Embryonic facial prominence (tissue), 1 donor: ENCODE data around the gene NSD1.

Experiments
- DNase-seq: peaks from one replicate; pipeline ENCODE4 v3.0.0-alpha.2; 2016; ENCODE audit errors: extremely low spot score

NSD1 gene

DNA sequence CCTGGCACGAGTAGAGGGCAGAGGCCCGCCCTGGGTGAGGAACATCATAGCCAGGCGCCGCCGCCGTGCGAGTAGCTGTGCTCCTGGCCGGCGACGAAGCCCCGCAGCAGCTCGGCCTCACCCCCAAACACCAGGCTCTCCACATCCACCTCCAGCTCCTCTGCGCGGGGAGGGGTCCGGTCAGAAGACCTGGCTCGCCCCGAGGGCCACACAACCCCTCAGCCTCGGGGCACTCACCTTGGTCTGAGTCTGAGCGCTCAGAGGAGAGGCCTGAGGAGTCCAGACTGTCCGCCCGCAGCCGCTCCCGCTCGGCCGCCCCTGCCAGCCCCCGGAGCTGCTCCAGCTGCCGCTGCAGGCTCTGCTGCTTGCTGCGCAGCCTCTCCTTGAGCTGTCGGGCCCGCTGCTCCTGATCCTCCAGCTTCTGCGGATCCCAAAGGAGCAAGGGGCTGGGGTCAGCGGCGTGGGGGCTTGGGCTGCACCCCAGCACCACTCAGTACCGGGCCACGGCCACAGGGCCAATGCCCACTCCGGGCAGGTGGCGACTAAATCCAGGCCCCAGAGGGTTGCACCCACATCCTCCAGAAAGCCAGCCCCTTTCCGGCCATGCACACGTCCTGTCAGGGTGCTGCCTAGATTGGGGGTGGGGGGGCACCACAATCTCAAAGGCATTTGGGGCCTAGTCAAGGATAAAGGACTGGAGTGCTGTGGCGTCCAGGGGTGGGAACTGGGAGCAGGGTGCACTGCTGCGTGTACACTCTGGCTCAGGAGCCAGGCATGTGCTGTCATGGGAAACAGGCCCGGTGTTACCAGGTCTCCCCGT lies 174.2 kb downstream of the NSD1 start:
- DNase-seq = no peak

DNA sequence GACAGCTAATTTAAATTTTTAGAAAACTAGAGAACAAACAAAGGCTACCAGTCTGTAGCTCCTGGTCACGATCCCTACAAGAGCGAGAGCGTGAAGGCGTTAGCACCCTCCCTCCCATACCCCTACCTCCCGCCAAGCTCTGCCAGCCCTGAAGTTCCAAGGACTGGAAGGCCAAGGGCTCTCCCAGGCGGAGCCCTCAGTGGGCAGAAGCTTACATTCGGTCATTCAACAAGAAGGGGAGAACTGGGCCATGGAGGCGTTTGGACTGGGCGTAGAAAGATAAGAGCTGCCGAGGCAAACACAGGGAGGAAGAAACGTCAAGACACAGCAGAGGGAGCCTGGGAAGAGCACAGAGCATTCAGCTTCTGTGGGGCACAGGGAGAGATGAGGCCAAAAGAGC lies 175.2 kb downstream of the NSD1 start:
- no peak for DNase-seq

DNA sequence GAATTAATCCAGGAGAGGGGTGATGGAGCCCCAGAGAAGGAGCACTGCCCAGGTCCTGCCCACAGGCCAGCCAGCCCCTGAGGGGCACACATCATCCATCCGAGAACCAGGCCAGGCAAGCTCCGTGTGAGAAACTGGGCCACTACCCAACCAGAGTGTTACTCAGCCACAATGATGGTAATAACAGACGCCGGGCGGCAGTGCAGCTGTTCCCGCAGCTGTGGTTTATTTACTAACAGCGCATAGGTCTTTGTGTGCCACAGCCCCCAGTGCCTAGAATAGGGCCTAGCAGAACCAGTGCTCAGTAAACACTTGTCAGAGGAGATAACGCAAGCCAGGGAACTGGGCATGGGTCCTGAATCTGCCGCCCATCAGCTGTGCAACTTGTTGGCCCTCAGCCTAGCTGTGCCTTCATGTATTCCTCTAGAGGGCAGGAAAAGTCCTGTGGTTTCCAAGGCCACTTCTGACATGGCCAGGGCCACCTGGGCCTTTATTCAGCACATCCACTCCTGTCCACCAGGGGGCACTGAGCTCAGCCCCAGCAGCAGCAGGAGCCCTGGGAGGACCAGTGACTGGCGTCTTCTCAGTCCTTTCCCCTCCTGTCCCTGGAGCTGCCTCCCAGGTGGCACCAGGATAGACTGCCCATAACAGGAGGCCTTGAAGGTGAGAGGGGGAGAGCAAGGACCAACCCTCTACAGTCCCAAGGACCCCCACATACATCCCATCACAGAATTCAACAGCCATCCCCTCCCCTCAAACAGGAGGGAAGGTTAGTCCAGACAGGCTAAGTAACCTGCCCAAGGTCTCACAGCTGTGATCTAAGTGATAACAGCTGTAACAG lies 176.0 kb downstream of the NSD1 start:
- no peak for DNase-seq

DNA sequence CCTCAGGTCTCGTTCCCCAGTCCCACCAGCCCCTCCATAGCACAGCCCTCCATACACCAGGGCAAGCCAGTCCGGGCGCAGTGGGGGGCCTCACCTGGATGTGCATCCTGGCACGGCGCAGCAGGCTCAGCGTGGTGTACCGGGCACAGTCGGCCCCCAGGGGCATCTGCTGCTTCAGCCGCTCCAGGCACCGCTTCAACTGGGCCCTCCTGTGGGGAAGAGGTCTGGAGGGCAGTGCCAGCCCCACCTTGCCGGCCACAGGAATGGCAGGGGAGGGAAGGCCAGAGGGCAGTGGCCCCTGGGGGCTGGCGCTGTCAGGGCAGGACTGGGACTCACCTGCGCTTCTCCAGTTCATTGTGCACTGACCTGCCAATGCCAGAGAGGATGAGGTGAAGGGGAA lies 176.8 kb downstream of the NSD1 start:
- DNase-seq = no peak

DNA sequence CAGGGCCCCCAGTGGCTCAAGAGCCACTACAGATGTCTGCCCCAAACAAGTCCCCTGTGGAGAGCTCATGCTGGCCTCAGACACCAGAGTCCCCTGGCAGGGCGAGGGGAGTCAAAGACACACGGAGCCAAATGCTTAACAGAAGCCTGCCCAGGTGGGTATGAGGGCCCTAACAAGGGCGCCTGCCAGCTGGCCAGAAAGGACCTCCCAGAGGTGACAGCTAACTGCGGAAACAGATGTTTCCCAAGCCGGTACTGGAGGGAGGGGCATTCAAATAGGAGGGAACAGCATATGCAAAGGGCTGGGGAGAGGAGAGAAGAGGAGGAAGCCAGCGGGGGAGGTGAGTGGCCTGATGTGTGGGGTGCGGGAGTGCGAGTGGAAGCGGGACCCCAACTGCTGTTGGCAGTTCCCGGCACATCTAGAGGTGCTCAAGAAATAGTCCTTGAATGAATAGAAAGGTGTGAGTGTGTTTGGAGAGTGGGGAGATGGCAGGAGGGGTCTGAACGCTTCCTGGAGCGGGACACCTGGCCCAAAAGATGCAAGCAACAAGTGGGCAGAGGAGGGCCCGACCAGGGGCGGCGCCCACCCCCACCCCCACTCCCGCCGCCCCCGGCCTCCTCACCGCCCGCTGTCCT lies 177.3 kb downstream of the NSD1 start:
- no peak for DNase-seq

DNA sequence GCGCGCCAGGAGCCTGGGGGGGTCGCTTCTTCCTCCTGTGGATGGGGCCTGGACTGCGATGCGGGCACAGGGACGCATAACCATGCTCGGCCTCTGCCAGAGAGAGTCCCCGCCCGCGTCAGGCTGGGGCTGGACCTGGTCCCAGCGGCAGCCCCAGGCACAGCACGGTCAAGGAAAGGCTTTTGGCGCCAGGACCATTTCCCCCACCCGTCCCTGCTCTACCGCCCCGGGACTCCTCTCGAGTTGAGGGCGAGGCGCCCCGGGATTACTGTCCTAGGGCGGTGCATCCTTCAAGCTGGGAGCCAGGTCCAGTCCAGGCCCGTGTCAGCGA lies 177.8 kb downstream of the NSD1 start:
- no peak for DNase-seq

DNA sequence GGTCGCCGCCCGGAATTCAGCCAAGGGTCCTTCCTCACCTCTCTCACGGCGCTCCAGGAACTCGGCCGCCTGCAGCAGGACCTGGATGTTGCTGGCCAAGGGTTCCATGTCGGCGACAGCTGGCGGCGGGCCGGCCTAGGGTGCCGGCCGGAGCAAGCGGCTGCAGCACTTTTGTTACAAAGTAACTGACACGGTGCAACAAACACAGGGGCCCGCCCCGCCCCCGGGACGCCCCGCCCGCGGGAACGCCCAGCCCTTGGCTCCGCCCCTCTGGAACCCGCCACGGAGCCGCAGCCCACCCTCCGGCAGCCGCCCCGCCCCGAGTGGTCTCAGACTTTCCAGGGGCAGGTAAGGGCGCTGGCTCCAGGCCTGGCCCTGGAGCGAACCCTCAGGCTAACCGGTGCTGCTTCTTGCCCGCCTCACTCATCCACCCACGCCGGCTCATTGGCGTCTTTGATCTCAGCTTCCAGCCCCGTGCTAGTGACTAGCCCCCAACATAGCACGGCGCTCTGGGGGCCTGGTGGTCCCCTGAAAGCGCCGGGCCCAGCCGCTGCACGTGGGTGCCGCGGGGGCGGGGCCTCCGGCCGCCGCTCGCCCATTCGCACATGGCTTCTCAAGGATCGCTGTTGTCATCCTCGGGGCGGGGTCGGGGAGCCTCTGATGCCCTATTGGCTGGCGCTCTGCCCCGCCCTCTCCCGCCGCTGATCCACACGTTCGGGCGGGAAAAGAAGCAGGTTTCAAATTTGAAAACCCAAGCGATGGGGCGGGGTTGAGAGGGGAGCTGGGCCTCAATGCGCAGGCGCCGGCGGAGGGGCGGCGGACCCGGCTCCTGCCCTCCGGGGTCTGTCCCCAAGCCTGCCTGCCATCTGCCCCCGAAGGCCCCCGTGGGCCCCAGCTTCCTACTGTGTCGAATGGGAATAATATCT lies 178.4 kb downstream of the NSD1 start, which contains the start of gene MXD3:
MXD3 (minus strand) TSS at position 176 of the 926 bp plus-strand sequence; CDS start at position 108, 68 bp downstream.
- DNase-seq = peak; percentile 90

DNA sequence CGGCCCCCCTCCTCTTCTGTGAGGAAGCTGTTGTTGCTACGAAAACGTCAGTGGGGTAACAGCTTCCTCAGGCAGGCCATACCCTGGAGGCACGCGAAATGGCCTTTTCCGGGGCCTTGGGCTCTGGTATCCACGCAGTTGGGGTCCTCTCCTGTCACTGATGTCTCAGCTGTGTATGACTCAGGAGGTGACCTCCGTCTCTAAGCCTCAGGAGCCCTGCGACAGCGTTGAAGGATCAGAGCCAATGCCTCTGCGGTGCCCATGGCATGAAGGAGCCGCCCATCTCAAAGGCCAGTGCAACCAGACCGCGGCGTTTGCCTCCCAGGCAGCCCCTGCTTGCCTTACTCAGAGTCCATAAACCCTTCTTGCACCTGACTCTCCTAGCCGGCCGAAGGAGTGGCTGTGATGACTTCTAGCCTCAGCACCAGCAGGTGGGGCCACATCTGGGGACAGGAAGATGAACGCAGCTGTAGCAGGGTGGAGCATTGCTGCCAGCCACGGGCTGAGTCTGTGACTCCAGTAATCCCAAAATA lies 179.1 kb downstream of the NSD1 start:
- DNase-seq = no peak

DNA sequence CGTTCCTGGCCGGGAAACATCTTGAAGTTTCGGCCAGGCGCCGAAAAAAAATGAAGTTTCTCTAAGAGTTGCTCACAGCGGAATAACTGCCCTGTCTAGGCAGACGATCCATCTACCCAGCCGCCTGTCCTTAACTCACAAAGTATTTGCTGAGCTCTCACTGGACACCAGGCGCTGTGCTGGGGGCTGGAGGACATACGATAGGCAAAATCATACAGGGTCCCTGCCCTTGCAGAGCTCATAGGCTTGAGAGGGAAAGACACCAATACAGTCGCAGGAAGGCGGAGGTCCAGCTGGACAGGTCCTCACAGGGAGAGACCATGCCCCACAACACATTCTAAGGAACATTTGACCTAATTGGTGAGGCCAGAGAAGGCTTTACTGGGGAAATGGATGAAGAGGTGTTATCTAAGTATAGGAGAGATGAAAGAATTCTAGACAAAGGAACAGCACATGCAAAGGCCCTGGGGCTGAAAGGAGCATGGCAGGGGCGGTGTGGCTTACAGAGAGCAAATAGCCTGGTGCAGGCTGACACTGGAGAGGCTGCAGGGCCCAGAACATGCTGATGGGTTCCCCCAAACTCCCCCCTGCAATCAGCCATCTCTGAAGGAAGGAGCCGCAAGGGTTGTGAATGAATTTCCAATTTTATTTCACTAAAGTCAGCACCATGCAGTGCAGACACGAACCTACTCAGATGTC lies 180.1 kb downstream of the NSD1 start:
- DNase-seq = no peak

DNA sequence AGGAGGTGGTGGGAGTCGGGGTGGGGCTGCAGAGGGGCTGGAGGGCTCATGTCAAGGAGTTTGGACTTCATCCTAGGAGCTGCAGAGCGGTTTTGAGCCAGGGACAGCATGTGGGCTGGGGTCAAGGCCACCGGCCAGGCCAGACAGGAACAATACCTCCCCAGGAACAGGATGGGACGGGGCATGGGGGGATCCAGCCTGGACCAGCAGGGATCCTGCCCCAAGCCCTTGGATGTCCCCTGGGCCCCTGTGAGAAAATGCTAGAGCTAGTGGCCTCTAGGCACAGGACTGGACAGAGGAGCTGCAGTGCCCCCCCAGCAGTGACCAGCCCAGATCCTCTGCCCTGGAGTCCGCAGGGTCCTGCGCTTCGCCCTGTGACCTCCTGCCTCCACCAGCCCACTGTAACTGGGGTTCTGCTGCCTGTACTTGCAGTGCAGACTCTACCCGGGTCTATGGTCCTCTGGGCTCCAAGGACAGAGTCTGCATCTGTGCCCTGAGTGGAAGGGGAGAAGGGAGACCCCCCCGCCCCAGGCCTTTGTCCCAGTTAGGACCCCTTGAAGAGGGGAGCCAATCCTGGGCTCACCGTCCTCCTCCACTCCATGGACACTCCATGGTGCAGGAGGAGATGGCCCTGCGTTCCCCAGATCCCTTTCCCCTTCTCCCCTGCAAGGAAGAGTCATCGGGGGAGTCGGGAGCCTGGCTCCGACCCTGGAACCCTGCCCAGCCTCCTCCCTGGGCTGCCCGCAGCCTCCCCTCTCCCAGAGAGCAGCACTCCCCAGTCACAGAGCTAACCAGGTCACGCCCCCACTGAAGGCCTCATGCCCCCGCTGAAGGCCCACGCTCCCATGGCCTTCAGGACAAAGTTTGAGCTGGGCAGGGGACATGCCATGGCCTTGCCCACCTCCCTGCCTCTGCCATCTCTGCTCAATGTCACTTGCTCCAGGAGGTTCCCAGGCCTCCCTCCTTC lies 181.1 kb downstream of the NSD1 start:
- DNase-seq = no peak

DNA sequence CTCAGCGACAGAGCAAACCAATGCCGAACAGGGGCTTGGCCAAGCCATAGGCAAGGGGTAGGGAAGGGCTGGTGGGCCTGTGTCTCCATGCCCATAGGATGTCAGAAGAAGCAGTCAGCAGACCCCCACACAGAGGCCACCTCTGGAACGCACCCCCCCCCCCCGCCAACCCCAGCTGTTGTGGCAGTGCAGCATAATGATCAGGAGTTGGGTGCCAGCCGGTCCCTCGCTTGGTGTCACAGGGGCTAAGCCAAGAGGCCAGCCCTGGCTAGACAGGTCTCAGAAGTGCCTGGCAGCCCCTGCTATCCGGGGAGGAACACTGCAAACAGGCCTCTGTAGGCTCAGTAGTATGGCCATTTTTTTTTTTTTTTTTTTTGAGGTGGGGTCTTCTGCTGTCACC lies 181.8 kb downstream of the NSD1 start:
- no peak for DNase-seq

DNA sequence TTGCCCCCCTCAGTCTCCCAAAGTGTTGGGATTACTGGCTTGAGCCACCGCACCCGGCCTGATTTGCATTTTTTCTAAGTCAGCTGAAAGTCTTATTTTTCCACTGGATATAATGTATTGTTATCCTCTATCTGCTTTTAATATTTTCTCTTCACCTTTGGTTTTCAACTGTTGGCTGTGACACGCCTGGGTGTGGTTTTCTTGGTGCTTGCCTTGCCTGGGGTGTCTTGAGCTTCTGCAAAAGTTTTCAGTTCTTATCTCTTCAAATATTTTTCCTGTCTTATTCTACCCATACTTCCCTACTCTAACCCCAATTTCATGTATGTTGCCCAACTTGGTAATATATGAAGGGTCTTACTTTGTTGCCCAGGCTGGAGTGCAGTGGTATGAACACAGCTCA lies 182.4 kb downstream of the NSD1 start:
- DNase-seq = no peak

DNA sequence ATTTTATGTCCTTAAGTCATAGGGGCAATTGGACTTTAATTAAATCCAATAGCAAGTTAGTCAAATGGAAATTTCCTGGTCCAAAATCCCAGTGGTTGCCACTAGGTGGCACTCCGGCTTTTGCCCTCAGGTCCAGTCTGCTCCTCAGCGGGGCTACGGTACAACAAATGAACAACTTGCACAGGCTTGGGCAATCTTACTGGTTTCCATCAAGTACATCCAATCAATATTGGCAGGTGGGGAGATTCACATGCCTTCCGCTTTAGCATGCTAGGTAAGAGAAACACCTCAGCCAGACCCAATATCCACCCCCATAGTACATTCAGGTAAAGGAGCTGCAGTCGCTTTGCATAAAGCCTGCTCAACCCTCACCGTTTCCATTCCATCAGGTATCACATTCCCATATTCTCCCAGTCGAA lies 184.4 kb downstream of the NSD1 start:
- DNase-seq = no peak

DNA sequence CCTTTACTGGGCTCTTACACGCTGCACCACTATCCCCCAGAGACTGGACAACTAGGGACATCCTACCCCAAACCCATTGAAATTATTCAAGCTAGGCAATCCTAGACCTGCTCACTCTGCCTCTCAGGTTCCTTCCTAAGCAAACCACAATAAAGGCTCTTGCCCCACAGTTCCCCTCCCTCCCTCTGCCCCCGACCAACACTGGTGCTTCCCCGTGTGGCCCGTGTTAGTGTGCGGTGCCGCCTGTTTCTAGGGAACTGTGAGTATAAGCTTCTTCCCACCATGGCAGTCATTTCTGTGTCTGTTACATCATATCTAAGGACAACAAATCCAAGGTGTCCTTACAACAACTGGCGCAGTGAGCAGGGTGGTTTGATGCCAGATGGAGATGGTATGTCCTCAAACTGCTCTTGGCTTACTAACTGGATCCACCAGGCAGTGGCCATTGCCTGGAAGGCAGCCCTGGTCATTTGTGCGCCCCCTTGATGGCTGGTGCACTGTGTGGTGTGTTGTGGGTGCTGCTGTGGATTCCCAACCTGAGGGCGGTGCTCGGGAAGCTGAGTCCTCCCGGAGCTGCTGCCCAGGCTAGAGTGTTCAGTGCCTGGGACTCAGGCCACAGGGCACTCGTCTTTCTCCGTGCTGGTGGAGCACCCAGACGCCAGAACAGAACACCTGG lies 186.5 kb downstream of the NSD1 start:
- no peak for DNase-seq

DNA sequence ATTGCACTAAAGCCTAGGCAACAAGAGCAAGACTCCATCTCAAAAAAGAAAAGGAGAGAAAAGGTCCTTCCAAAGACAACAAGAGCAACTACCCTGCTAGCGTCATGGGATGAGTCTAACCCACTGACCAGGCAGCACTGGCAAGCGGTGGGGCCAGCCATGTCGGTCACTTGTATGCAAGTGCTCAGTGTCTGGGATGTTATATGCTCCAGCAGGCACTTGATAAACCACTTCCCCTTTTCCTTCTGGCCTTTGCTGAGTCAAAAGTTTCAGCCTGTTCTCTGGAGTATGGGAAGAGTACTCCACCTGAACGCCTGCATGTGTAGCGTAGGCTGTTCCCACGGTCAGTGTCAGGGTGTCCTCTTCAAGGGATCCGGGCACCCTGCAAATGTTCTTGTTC lies 187.3 kb downstream of the NSD1 start:
- no peak for DNase-seq

DNA sequence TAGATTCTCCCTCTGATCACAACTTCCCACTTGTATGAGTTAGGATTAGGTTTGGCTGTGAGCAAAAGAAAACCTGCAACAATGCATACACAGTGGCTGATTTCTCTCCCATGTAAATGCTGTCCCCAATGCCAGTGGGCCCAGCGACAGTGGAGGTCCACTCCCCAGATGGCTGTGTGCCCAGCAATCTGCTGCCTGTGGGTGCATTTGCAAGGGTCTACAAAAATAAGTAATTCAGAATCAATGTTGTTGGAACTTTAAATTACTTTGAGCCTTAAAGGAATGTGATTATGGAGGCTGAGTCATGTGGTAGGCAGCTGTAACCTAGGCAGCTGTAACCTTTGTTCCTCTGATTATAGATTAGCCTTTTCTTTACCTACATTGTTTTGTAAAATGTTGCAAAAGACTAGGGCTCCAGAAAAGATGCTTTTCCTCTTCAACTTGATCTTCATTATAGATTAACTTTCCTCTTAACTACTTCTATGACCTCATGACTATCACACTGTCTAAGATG lies 192.4 kb downstream of the NSD1 start:
- no peak for DNase-seq

DNA sequence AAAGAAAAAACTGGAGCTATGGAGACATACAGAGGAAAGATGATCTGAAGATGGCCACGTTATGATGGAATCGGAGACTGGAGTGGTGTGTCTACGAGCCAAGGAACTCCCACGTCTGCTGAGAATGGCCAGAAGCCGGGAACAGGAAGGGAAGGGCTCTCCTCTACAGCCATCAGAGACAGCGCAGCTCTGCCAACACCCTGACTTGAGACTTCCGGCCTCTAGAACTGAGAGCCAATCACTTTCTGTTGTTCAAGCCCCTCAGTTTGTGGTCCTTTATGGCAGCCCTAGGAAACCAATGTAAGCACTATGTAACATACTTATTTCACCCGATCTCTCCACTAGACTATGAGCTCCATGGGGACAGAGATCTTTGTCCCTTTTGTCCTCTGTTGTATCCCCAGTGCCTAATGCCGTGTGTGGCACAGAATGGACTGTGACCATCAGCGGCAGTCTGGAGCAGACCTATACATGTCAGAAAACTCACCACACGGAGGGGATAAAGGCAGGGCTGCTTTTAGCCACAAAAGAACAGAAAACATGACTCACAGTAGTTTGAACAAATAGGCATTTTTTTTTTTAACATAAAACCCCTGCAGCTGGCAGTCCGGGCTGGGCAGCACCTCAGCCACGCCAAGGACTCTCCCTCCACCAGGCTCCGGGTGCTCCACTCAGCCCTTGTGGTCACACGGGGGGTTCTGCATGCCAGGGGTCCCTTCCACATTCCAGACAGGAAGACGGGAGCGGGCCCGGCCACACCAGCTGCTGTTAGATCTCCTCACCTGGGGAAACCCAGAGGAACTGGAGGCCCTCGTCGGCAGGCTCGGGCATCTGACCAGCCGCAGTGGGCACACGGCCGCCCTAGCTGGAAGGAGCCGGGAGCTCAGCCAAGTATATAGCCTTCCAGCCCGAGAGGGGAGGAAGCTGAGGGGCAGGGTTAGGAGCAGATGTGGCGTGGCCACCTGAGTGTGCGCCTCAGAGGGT lies 194.3 kb downstream of the NSD1 start:
- no peak for DNase-seq
